GM12878 (cell line): Measurements from ENCODE around the gene PDF. TPM values are rescaled to one million over a fixed set of nuclear protein-coding genes. Genes with fewer than 3 reads are reported as not detected.
A peak's percentile ranks its signal among the peaks of the same experiment; 100 is the strongest.

Experiments
- ATAC-seq: fragments of 200-7000 bp; cut with Tn5 transposase; 3 replicates; pipeline ENCODE4 v1.9.1; 2020; ENCODE audit warnings: mild to moderate bottlenecking, moderate library complexity
- BruUV-seq: library from RNA; stranded (reverse); fragments of 400-500 nt; replicated peaks from 2 replicates; lab custom pipeline; 2021; lab: Mats Ljungman, UMichigan
- CTCF ChIA-PET: fragments of 300-600 bp; sonication (Branson Sonifier 250); formaldehyde crosslinking; extraction: SDS; loops from one replicate; lab custom pipeline; 2021; ENCODE audit warnings: inconsistent platforms; lab: Yijun Ruan, JAX
- POLR2A ChIA-PET: fragments of 350-600 bp; formaldehyde crosslinking; extraction: SDS; loops from one replicate; lab custom pipeline; 2021; ENCODE audit warnings: inconsistent platforms; lab: Charles Lee
- RAD21 ChIA-PET: fragments of 300-600 bp; sonication (Branson Sonifier 250); formaldehyde crosslinking; loops from one replicate; lab custom pipeline; 2023; ENCODE audit warnings: antibody characterized with exemption; ENCODE audit not compliant: unreplicated experiment; lab: Charles Lee
- SMC1A ChIA-PET: fragments of 300-600 bp; sonication (Branson Sonifier 250); formaldehyde crosslinking; loops from one replicate; lab custom pipeline; 2023; ENCODE audit not compliant: unreplicated experiment, uncharacterized antibody; lab: Charles Lee
- DNase-seq: peaks from one replicate; pipeline ENCODE4 v3.0.0-alpha.2; 2011; ENCODE audit warnings: low read depth, low spot score
- FAIRE-seq: peaks from 3 replicates; lab custom pipeline; 2011; peaks lifted over from hg19 to GRCh38; lab: Jason Lieb, UNC
- H2AFZ ChIP-seq: 2 replicates; pipeline ENCODE4 v1.6.0; 2011; ENCODE audit warnings: low read depth, low read length, control low read depth; ENCODE audit not compliant: control insufficient read depth
- H3K27ac ChIP-seq: 2 replicates; pipeline ENCODE4 v1.5.1; 2011; ENCODE audit warnings: control low read depth; ENCODE audit not compliant: control insufficient read depth, insufficient read depth
- H3K27me3 ChIP-seq, 2 experiments: replicated peaks in 1 of 2; 2 replicates each; pipeline versions ENCODE4 v1.6.0 to v1.6.1; 2011; ENCODE audit warnings: low read length in 1 of 2; ENCODE audit not compliant: control insufficient read depth in 2 of 2, insufficient read depth in 2 of 2
- H3K36me3 ChIP-seq, 2 experiments: 2 replicates each; pipeline ENCODE4 v1.5.1; 2011; ENCODE audit warnings: low read length in 1 of 2; ENCODE audit not compliant: control insufficient read depth in 2 of 2, insufficient read depth in 2 of 2
- H3K4me1 ChIP-seq: 2 replicates; pipeline ENCODE4 v1.6.1; 2011; ENCODE audit warnings: mild to moderate bottlenecking, low read length, moderate library complexity, mixed read lengths; ENCODE audit not compliant: control insufficient read depth, insufficient read depth
- H3K4me2 ChIP-seq: 2 replicates; pipeline ENCODE4 v1.6.0; 2011; ENCODE audit warnings: control low read depth; ENCODE audit not compliant: control insufficient read depth, insufficient read depth
- H3K4me3 ChIP-seq: fragments of 200-600 bp; sonication (generic); 2 replicates; pipeline ENCODE4 v1.5.1; 2016
- H3K79me2 ChIP-seq: 2 replicates; pipeline ENCODE4 v1.6.0; 2011; ENCODE audit warnings: low read length; ENCODE audit not compliant: control insufficient read depth, insufficient read depth
- H3K9ac ChIP-seq: 2 replicates; pipeline ENCODE4 v1.8.0; 2011; ENCODE audit warnings: low read length, control low read depth, mixed read lengths; ENCODE audit not compliant: control insufficient read depth, insufficient read depth
- H3K9me3 ChIP-seq: replicated peaks from 3 replicates; pipeline ENCODE4 v1.5.1; 2011; ENCODE audit warnings: mild to moderate bottlenecking, low read length; ENCODE audit not compliant: control insufficient read depth, insufficient read depth
- H4K20me1 ChIP-seq: 2 replicates; pipeline ENCODE4 v1.6.0; 2011; ENCODE audit not compliant: control insufficient read depth, insufficient read depth
- DPF2 ChIP-seq: fragments of 450-650 bp; IDR thresholded peaks from 2 replicates; pipeline ENCODE4 v1.6.1; 2017; ENCODE audit warnings: mild to moderate bottlenecking
- MLLT1 ChIP-seq: fragments of 450-650 bp; IDR thresholded peaks from 2 replicates; pipeline ENCODE4 v1.6.1; 2016; ENCODE audit warnings: mild to moderate bottlenecking
- MYC ChIP-seq: IDR thresholded peaks from 2 replicates; pipeline ENCODE4 v1.6.1; 2011; ENCODE audit warnings: mild to moderate bottlenecking, low read length, moderate library complexity, inconsistent platforms; ENCODE audit not compliant: insufficient read depth, insufficient replicate concordance, insufficient read length, severe bottlenecking
- PAX5 ChIP-seq: IDR thresholded peaks from 2 replicates; pipeline ENCODE4 v1.6.1; 2011; ENCODE audit warnings: low read depth, low read length, borderline replicate concordance
- POLR2AphosphoS2 ChIP-seq: IDR thresholded peaks from 2 replicates; pipeline ENCODE4 v1.6.1; 2011; ENCODE audit warnings: low read depth, mild to moderate bottlenecking, low read length, improper control_type of control experiment, moderate library complexity
- WGBS: methylation state at CpG from one replicate; pipeline ENCODE4 v1.1.6; 2016; ENCODE audit warnings: low lambda C conversion rate; ENCODE audit not compliant: insufficient replicate concordance, insufficient coverage; ENCODE audit errors: missing lambda C conversion rate; 5-methylcytosine and 5-hydroxymethylcytosine counted together
- in situ Hi-C: fragments of 300-500 bp; cut with MboI; formaldehyde crosslinking; loops from 9 replicates; pipeline ENCODE4 v1.14.3; 2018; ENCODE audit warnings: mixed read lengths
- intact Hi-C: fragments of 100-400 bp; cut with micrococcal nuclease; formaldehyde crosslinking; loops from one replicate; pipeline ENCODE4 v1.14.2; 2022; ENCODE audit not compliant: unreplicated experiment
- polyA plus RNA-seq, 11 experiments: library from polyadenylated mRNA; depleted of rRNA in 4 of 11; unstranded in 6 of 11; stranded (reverse) in 5 of 11; fragments of >200 nt; fragmentation: Nextera tagmentation in 4 of 11; fragmentation: Illumina TruSeq in 1 of 11; extraction: Ambion mirVana in 4 of 11; extraction: Trizol in 1 of 11; gene quantifications; 1 replicate in 1 of 11; 2 replicates in 10 of 11; pipeline versions ENCODE4 v1.2.1 to v1.2.3, GENCODE V29; 2011 to 2016; ENCODE audit warnings: inconsistent platforms in 2 of 11, missing spikeins in 2 of 11, low read depth in 1 of 11
- total RNA-seq, 4 experiments: library from RNA; depleted of rRNA in 3 of 4; stranded (reverse); fragments of >200 nt in 3 of 4; fragmentation: Illumina TruSeq in 1 of 4; extraction: Trizol in 1 of 4; gene quantifications; 2 replicates each; pipeline versions ENCODE4 v1.2.1 to v1.2.3, GENCODE V29; 2013 to 2021

PDF gene
- total and polyA plus RNA-seq, 10 of the 15 experiments (the other 5 are each of a cell fraction or from before 2014, with no cell fraction given), result 0.13 to 44.1 (median 16.7) TPM

DNA sequence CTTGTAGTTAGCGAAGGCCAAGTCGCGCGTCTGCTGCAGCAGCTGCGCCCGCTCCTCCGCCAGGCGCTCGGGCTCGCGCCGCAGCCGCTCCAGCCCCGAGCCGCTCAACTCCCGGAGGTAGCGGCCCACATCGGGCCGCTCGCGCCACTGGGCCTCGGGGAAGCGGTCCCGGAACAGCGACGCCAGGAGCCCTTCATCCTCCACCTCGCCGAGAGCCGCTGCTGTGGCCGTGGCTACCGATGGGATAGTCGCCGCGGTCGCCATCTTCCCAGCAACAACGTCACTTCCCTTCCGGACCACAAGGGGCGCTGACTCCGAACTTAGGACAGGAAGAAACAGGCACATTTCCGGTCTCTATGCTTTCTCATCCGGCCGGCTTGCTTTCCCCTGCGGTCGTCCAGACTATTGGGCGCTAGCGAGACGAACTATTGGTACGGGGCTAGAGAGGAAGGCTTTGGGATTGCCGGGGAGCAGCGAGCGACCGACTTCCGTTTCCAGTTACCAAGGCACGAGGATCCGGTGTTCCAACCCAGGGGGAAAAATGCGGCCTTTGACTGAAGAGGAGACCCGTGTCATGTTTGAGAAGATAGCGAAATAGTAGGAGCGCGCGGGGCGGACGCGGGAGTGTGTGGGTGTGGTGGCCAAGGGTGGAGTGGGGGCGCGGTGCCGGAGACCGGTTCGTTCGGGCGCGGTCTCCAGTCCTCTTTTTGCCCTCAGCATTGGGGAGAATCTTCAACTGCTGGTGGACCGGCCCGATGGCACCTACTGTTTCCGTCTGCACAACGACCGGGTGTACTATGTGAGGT lies 9.1 kb upstream of the PDF start, which contains the start of the genes COG8 and NIP7 (continued):
- TF ChIP-seq DPF2 (peak; percentile 54; the same call in 1 of the 2 replicates), MYC (peak; percentile 49)

GRCh38 chr16:69338557-69339288 lies 8.3 kb upstream of the PDF start:
- Histone ChIP-seq H3K4me1 (peaks cover 5% of the 10 kb centered on the region), H3K4me2 (peak overlapping the region; percentile 93), H3K27me3 (no peaks in the 10 kb centered on the region), H3K4me3 (peak overlapping the region; percentile 91), H3K9ac (peak overlapping the region; percentile 96), H2AFZ (peak overlapping the region; percentile 96), H3K27ac (peak overlapping the region; percentile 85), H4K20me1 (peaks cover 4% of the 10 kb centered on the region), H3K79me2 (peaks cover 44% of the 10 kb centered on the region), H3K36me3 (peaks cover 9 to 31% of the 10 kb centered on the region in 2 experiments), H3K9me3 (no peaks in the 10 kb centered on the region)
- POLR2A ChIA-PET, result interaction anchor here (0.6 to 5.5 kb wide), 3 partner anchors 10 to 207 kb away, joined by 4 to 42 read pairs (median 10); partner anchors contain the start of genes CHTF8, PDF and UTP4
- ATAC-seq (peak; percentile 2; the same call in 2 of the 3 replicates), FAIRE-seq (no peak), DNase-seq (no peak)
- intact Hi-C loops, result loop anchor here (1.0 to 10.0 kb wide), 4 partner anchors 8 to 416 kb away; partner anchors contain the start of genes NOB1, PDF and VPS4A
- BruUV-seq, result TSS peak; percentile 86
- in situ Hi-C loops, result no loop called here
- TF ChIP-seq POLR2AphosphoS2 (no peak), PAX5 (0 out of 2 replicates have a peak, but pooled peaks have one; percentile 7), MLLT1 (peak; percentile 95)
- SMC1A ChIA-PET, result no interaction called here
- 26% methylated on average over 46 of the region's 46 CpGs for WGBS
- CTCF ChIA-PET, result interaction anchor here (0.7 to 2.0 kb wide), 5 partner anchors 9 to 189 kb away, joined by 3 to 8 read pairs (median 4); partner anchors contain the start of gene PDF
- RAD21 ChIA-PET, result interaction anchor here (0.9 to 1.1 kb wide), 3 partner anchors 45 to 188 kb away, joined by 3 read pairs; no protein-coding TSS in a partner anchor
